Rectal smooth muscle tissue (tissue), 1 donor: ENCODE results near the gene CFAP107.

Source experiments
- H3K27ac ChIP-seq: one replicate; pipeline ENCODE4 v1.7.0; 2013; ENCODE audit warnings: low read depth, low read length, inconsistent platforms
- H3K27me3 ChIP-seq: one replicate; pipeline ENCODE4 v1.7.0; 2013; ENCODE audit warnings: low read length; ENCODE audit not compliant: control insufficient read depth, insufficient read depth
- H3K36me3 ChIP-seq: one replicate; pipeline ENCODE4 v1.7.0; 2013; ENCODE audit warnings: low read length; ENCODE audit not compliant: control insufficient read depth, insufficient read depth
- H3K4me1 ChIP-seq: one replicate; pipeline ENCODE4 v1.7.0; 2013; ENCODE audit warnings: low read length; ENCODE audit not compliant: control insufficient read depth, insufficient read depth
- H3K4me3 ChIP-seq: one replicate; pipeline ENCODE4 v1.7.0; 2013; ENCODE audit warnings: low read length
- H3K9ac ChIP-seq: one replicate; pipeline ENCODE4 v1.7.0; 2013; ENCODE audit warnings: low read length

CFAP107 gene

GRCh38 chr1:12748778-12749355 lies 2.9 kb downstream of the CFAP107 start:
- Histone ChIP-seq H3K27me3 (no peaks in the 10 kb centered on the region), H3K9ac (no peak overlapping the region), H3K4me3 (no peak overlapping the region), H3K36me3 (no peaks in the 10 kb centered on the region), H3K4me1 (no peaks in the 10 kb centered on the region), H3K27ac (no peak overlapping the region)

- no peaks in the 10 kb centered on the region for H3K4me1 ChIP-seq
- H3K4me3 ChIP-seq, result no peak overlapping the region
- no peaks in the 10 kb centered on the region for H3K27me3 ChIP-seq
- no peaks in the 10 kb centered on the region for H3K36me3 ChIP-seq
- no peak overlapping the region for H3K9ac ChIP-seq
- H3K27ac ChIP-seq, result no peak overlapping the region
These were observed 8.7 kb downstream of the CFAP107 start for GRCh38 chr1:12754738-12755137.

GRCh38 chr1:12756273-12756672 lies 10.3 kb downstream of the CFAP107 start:
- H3K27me3 ChIP-seq, result no peaks in the 10 kb centered on the region
- no peaks in the 10 kb centered on the region for H3K36me3 ChIP-seq
- no peak overlapping the region for H3K27ac ChIP-seq
- no peak overlapping the region for H3K9ac ChIP-seq
- H3K4me3 ChIP-seq, result no peak overlapping the region
- H3K4me1 ChIP-seq, result no peaks in the 10 kb centered on the region

- Histone ChIP-seq H3K9ac (no peak overlapping the region), H3K4me3 (no peak overlapping the region), H3K36me3 (no peaks in the 10 kb centered on the region), H3K4me1 (no peaks in the 10 kb centered on the region), H3K27me3 (no peaks in the 10 kb centered on the region), H3K27ac (no peak overlapping the region)
These were observed 10.9 kb downstream of the CFAP107 start for GRCh38 chr1:12756768-12757413.

GRCh38 chr1:12757836-12758235 lies 11.8 kb downstream of the CFAP107 start:
- Histone ChIP-seq H3K4me1 (no peaks in the 10 kb centered on the region), H3K4me3 (no peak overlapping the region), H3K36me3 (no peaks in the 10 kb centered on the region), H3K9ac (no peak overlapping the region), H3K27ac (no peak overlapping the region), H3K27me3 (no peaks in the 10 kb centered on the region)

- Histone ChIP-seq H3K27me3 (no peaks in the 10 kb centered on the region), H3K36me3 (no peaks in the 10 kb centered on the region), H3K4me3 (no peak overlapping the region), H3K4me1 (no peaks in the 10 kb centered on the region), H3K27ac (no peak overlapping the region), H3K9ac (no peak overlapping the region)
These were observed 14.3 kb downstream of the CFAP107 start for GRCh38 chr1:12760256-12760795.

GRCh38 chr1:12761781-12762180 lies 15.8 kb downstream of the CFAP107 start:
- H3K4me1 ChIP-seq, result no peaks in the 10 kb centered on the region
- H3K27me3 ChIP-seq, result no peaks in the 10 kb centered on the region
- no peak overlapping the region for H3K27ac ChIP-seq
- no peaks in the 10 kb centered on the region for H3K36me3 ChIP-seq
- H3K9ac ChIP-seq, result no peak overlapping the region
- no peak overlapping the region for H3K4me3 ChIP-seq

GRCh38 chr1:12762766-12763165 lies 16.8 kb downstream of the CFAP107 start:
- Histone ChIP-seq H3K4me1 (no peaks in the 10 kb centered on the region), H3K27me3 (no peaks in the 10 kb centered on the region), H3K4me3 (no peak overlapping the region), H3K27ac (no peak overlapping the region), H3K36me3 (no peaks in the 10 kb centered on the region), H3K9ac (no peak overlapping the region)

GRCh38 chr1:12763479-12763878 lies 17.5 kb downstream of the CFAP107 start:
- Histone ChIP-seq H3K27me3 (no peaks in the 10 kb centered on the region), H3K9ac (no peak overlapping the region), H3K27ac (no peak overlapping the region), H3K36me3 (no peaks in the 10 kb centered on the region), H3K4me3 (no peak overlapping the region), H3K4me1 (no peaks in the 10 kb centered on the region)

GRCh38 chr1:12764016-12764415 lies 18.0 kb downstream of the CFAP107 start:
- no peak overlapping the region for H3K9ac ChIP-seq
- H3K4me3 ChIP-seq, result no peak overlapping the region
- peaks cover 3% of the 10 kb centered on the region for H3K27me3 ChIP-seq
- no peak overlapping the region for H3K27ac ChIP-seq
- no peaks in the 10 kb centered on the region for H3K36me3 ChIP-seq
- no peaks in the 10 kb centered on the region for H3K4me1 ChIP-seq

- Histone ChIP-seq H3K27me3 (peaks cover 4% of the 10 kb centered on the region), H3K4me3 (no peak overlapping the region), H3K9ac (no peak overlapping the region), H3K4me1 (no peaks in the 10 kb centered on the region), H3K36me3 (no peaks in the 10 kb centered on the region), H3K27ac (no peak overlapping the region)
These were observed 23.0 kb downstream of the CFAP107 start for GRCh38 chr1:12769031-12769430.

- Histone ChIP-seq H3K9ac (no peak overlapping the region), H3K27me3 (peaks cover 4% of the 10 kb centered on the region)
These were observed 24.0 kb downstream of the CFAP107 start for GRCh38 chr1:12769976-12770505.

GRCh38 chr1:12770620-12771019 lies 24.6 kb downstream of the CFAP107 start:
- no peak overlapping the region for H3K4me3 ChIP-seq
- peaks cover 4% of the 10 kb centered on the region for H3K27me3 ChIP-seq
- H3K36me3 ChIP-seq, result no peaks in the 10 kb centered on the region
- no peaks in the 10 kb centered on the region for H3K4me1 ChIP-seq
- no peak overlapping the region for H3K27ac ChIP-seq
- no peak overlapping the region for H3K9ac ChIP-seq

More at GRCh38 chr1:12769976-12770505, 24.0 kb downstream of the CFAP107 start:
- Histone ChIP-seq H3K4me3 (no peak overlapping the region), H3K27ac (no peak overlapping the region), H3K4me1 (no peaks in the 10 kb centered on the region), H3K36me3 (no peaks in the 10 kb centered on the region)
